Kasumi-1 (cell line): ENCODE measurements around the gene CFAP97.

Experiments used
- DNase-seq, 2 experiments: peaks; one replicate each; lab custom pipeline; 2025; lab: John Stamatoyannopoulos, UW

The CFAP97 gene

GRCh38 chr4:185109736-185110135 is 94.1 kb downstream of the CFAP97 start:
- DNase-seq, result no peak
